Measurements from ENCODE around the gene CDCA4.

CDCA4 gene

DNA sequence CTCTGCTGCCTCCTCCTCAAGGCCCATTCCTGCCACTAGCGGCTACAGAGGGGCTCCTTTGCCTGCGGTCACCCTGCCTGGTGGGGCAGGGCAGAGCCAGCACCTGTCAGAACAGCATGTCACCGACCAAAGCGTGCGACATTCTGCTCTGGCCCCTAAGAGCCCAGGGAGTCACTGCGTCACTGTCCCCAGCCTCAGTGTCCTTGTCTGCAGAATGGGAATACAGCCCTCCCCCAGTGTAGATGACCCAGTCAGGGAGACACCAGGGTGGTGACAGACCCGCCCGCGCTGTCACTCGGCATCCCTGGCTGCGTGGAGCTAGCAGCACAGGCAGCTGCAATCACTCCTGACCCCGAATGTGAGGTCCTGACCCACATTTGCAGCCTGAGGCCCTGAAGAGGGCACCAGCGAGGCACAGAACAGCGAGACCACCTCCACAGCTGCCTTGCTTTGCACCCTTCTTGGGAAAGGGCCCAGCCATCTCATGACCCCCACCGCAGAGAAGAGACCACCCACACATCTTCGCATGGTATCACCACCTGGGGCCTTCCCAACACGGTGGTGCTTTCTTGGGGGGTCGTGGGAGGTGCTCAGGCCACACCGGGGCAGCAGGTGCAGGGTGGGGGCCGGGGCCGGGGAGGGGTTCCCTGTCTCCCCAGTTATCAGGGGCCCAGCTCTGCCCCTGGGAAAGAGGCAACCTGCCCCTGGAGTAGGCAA lies 45.2 kb downstream of the CDCA4 start:
- no peak for DNase-seq (ENCODE audit: low read depth in 3 of 3)

DNA sequence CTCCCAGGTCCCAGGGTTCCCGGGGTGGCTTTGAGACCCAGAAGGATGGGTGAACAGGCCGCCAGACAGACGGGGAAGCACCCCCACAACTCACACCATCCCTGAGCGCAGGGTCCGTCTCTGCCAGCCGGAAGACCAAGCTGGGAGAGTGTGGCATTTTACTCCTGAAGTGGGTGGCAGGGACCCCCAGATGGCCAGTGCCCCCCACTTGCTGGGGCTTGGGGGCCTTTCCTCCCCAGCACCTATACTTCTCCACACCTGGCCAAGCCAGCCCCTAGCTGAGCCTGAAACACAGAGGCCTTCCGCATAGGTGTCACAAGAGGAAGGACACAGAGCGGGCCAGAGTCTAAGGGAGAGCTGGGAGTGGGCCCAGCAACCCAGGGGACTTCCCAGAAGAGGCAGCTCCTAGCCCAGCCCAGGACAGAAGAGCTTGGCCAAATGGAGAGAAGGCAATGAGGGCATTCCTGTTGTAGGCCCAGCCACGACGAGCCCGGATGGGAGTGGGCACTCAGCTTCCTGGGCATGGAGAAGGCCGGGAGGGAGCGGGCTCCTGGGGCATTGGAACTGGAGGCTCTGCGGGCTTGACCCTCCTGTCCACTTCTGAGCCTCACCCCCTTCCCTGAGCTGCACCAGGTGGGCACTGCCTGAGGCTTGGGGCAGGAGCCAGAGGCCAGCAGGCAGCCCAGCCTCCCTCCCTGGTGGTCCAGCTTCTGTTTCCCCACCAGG lies 46.1 kb downstream of the CDCA4 start:
- no peak for DNase-seq (ENCODE audit: low read depth in 3 of 3)

DNA sequence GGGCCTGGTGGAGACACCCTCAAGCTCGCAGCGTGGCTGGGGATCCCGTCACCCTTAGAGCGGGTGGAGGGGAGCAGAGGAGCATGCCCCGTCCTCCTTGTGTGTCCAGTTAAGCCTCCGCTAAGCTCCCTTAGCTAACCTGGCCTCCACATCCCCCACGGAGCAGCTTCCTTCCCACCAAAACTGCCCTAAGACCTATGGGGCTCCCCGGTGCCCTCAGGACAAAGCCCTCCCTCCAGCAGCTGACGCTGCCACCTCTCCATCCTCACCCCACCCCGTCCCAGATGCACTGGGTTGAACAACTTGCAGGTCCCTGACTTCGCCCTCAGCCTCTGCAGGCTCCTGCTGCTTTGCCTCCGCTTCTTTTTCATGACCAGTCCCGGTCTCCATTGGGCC lies 46.7 kb downstream of the CDCA4 start:
- no peak for DNase-seq (ENCODE audit: low read depth in 3 of 3)

DNA sequence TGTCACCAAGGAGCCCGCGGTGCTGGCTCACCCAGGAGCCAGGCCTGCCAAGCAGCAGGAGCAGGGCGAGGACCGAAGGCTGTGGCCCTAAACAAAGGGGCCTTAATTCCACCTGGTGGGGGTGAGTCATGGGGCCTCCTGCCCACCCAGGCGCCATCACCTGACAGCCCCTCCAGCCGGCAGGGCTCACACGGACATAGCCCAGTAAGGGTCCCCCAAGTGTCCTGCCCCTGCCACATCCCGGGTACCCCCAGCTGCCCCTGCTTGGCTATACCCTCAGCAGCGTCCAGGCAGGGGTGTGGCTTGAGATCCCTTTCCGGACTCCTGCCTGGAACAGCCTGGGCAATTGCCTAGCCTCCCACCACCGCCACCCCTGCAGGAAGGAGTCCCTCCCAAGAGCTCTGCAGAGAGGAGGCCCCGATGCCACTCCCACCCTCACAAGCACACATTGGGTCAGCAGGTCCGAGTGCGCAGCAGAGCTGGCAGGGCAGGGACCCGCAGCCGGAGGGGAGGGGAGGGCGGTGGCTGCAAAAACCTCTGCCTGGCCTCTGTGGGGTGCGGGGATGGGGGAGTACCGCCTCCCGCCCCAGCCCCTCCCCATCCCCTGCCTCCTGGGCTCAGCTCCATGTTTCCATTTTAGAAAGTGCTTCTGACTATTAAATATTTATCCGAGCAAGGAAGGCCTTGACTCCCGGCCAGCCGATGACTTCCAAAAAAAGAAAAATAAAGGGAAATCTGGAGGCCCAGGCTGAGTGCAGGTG lies 47.3 kb downstream of the CDCA4 start:
- no peak for DNase-seq (ENCODE audit: low read depth in 3 of 3)

DNA sequence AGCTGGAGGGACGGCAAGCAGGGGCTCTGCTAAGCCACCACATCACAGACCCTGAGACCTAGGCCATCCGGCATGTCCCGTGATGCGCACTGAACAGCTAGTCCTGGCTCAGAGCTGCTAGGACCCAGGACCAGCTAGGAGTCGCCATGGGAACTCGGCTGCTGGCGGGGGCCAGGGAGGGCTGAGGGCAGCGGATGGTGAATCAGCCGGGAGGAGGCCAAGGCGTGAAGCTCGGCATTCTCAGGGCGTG lies 47.8 kb downstream of the CDCA4 start:
- DNase-seq (ENCODE audit: low read depth in 3 of 3): no peak

DNA sequence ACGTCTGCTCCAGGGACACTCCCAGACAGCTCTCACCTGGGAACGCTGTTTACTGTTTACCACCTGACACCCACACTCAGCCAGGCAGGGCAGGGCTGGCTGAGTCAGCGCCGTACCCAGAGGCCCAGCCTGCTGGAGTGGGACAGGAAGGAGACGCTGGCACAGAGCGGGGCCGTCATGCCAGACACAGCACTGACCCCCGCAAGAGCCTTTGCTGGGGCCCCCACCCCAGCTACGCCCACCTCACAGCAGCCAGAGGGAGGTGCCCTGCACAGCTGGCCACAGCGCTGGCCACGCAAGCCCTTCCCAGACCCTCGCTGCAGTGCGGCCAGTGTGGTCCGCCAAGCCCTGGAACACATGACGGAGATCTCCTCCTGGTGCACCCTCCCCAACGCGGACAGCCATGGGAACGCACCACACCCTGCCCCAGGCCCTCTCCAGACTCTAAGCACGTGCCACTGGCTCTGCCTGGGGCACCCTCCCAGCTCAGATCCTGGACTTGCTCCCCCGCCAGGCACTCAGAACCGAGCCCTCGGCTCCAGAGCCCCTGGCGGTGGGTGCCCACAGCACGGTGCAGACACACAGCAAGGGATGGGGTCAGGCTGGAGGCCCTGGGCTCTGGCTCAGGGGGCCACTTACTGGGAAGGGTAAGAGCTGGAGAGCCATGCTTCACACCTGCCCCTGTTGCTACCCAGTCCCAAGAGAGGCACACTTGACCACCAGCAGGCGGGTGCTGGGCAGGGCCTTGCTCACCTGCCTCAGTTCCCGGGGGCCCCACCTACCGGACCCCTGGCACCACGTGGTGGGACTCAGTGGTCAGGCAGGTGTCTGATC lies 48.4 kb downstream of the CDCA4 start:
- no peak for DNase-seq (ENCODE audit: low read depth in 3 of 3)

DNA sequence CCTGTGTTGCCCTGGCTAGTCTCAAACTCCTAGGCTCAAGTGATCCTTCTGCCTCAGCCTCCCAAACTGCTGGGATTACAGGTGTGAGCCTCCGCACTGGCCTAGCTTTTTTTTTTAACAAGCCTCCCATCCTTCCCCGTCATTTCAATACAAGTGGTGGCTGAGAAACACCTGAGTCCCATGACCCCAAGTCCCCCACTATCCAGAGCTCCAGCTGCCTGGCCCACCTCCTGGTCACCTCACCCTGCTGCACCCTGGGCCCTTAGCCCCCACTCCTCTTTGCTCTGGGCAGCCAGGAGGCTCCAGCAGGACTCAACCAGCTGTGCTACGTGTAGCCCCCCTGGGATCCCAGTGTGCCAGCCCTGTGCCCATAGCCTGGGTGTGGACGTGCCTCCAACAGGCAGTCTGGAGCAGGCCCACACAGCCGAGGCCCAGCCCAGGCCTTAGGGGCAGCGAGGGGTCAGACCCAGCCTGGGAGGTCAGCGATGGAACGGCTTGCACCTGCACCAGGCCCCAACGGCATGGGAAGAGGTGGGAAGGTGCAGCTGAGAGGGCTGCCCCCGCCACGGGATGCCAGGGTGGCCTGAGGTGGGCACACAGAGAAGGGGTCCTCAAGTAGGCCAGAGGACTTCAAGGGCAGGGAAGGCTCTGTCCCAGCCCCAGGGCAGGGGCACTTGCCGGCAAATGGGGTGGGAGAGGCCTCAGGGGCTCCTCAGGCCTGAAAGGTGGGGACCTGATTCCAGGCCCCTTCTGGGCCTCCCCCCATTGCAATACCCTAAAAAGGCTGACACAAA lies 49.2 kb downstream of the CDCA4 start:
- DNase-seq (ENCODE audit: low read depth in 3 of 3): no peak

DNA sequence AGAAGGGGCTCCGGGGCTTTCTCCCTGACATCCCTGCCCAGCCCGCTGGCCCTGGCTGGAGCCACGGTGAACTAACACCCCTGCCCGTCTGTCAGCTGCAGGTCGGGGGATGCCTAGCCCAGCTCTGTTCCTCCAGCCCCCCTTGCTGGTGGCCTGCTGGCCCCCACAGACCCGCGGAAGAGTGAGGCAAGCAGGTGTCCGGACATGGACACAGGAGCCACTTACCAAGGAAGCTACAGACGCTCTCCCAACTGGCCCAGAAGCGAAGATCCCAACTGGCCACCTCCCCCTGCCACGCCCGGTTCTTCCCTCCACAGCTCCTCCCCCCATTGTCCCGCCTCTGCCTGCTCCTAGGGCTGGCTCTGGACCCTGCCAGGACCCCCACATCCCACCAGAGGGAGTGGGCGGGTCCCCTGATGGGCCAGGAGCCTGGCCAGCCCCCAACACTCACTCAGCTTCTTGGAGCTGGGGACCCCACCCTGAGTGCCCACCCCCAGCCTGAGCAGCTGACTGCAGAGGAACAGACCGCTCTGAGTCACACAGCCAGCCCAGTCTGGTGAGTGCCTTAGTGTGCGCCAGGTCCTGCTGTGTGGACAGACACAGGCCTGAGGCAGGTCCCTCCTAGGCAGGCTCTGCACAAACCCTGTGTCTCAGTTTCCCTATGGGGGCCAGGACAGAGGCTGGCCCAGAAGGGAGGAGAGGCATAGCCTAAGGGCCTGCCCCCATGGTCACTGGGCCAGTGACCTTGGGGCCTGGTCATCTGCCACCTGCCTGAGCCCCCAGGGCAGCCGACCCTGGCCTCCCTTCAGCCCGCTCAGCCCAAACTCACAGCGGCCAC lies 50.4 kb downstream of the CDCA4 start:
- DNase-seq (ENCODE audit: low read depth in 3 of 3): no peak

DNA sequence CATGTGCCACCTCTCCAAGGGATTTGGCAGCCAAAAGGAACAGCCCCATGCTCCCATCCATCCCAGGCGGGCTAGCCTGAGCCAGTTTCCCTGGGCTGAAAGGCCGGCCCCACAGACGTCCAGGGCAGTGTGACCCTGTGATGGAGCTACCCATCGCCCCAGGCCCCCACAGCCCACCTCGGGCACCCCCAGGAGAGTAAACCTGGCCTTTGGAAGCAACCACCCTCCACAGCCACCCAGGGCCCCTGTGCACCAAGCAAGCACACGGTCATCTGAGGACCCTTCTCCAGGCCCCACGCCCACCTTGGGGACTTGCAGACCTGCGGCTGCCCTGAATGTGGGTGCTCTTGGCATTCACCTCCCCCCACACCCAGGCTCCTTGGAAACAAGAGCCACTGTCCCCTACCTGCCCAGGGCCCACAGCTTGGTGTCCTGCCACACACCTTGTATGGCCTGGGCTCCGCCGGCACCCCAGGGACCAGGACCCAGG lies 51.1 kb downstream of the CDCA4 start:
- DNase-seq (ENCODE audit: low read depth in 3 of 3): no peak

DNA sequence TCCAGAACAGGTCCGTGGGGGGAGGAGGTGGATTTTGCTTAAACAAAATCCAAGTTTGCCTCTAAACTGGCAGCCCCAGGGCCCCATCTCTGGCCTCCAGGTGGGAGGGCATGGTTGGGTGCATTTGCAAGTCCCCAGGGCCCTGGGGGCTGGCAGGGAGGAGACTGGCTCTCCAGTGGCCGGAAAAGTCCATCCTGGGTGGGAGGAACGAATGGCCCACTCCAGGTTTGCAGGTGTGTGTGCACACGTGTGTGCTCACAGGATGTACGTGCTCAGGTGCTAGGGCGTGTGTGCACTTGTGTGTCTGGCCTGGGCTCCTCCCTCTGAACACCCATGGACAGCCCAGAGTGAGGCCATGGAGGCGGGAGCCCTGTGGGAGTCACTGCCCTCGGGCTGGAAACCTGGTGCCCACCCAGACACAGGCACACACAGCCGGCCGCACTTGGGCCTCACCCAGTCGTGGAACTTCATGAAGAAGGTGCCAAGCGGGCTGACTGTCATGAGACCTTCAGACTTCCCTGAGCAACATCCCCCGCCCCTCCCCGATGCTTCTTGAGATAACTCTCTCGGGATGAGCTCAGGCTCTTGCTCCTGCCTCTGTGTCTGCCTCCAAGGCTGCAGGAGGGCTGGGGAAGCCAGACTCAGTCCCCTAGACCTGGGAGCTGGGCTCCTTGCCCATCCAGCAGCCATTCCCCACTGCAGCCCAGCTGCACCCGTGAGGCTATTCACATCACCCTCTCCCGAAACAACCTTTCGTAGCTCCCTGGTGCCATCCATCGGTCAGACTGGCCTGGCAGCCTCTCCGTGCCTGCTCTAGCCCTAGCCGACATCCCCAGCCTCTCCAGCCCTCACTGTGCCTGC lies 52.1 kb downstream of the CDCA4 start:
- no peak for DNase-seq (ENCODE audit: low read depth in 3 of 3)

DNA sequence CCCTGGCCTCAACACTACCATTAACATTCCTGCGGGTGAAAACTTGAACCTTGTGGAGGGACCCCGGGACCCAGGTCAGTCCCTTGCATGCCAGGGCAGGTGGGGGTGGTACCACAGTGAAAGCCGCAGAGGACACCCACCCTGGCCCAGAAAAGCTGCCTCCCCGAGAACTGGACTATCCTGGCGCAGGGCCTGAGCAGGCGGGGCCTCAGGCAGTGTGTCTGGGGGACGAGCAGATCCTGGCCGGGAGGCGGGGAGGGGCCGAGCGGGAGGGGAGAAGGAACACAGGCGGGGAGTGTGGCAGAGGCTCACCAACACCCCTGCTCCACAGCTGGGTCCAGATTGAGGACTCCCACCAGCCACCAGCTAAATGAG lies 52.7 kb downstream of the CDCA4 start:
- no peak for DNase-seq (ENCODE audit: low read depth in 3 of 3)

DNA sequence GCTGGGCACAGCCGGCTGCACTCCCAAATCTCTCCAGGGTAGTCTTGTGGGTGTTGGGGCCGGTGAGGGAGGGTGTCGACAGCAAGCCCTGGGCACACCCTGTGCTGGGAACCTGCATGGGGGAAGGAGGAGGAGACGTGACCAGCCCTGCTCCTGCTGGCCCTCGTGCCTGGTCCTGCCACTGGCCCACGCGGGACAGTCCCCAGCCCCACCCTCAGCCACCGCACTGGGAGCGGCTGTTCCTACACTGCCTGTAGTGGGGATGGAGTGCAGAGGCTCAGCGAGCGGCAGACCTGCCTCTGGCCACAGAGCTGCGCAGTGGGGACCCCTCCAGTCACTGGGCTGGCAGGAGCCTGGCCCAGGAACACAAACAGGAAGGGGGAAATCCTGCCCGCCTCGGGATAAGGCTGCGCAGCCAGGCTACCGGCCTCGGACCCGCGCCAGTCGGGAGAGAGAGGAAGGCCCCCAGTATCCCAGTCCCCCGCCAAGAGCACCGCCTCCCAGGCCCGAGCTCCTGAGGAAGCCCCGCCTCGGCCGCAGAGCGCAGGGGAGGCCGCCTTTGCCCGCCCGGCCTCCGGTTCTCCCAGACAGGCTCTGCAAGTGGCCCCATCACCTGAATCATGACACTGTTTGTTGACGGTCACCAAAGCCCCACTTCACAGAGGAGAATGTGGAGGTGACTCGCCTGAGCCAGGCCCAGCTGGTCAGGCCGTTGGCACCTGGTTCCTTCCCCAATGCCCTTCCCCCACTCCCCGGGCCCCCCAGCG lies 53.3 kb downstream of the CDCA4 start:
- DNase-seq (ENCODE audit: low read depth in 3 of 3): no peak

DNA sequence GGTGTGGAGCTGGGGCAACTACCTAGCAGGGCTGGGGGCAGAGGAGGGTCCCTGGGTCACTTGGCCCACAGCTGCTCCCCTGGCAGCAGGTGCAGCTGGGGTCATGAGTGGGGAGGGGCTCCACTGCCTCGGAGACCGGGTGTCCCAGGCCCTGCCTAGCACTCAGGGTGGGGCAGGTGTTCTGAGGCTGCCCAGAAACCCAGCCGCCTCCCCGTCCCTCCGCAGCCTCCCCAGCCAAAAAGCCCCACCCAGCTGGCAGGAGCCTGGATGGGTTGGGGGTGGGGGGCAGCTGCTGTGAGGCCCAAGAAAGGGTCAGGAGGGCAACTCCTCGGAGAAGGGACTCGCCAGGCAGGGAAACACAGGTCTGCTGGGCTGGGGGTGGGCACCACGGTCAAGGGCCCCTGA lies 53.9 kb downstream of the CDCA4 start:
- DNase-seq (ENCODE audit: low read depth in 3 of 3): no peak

DNA sequence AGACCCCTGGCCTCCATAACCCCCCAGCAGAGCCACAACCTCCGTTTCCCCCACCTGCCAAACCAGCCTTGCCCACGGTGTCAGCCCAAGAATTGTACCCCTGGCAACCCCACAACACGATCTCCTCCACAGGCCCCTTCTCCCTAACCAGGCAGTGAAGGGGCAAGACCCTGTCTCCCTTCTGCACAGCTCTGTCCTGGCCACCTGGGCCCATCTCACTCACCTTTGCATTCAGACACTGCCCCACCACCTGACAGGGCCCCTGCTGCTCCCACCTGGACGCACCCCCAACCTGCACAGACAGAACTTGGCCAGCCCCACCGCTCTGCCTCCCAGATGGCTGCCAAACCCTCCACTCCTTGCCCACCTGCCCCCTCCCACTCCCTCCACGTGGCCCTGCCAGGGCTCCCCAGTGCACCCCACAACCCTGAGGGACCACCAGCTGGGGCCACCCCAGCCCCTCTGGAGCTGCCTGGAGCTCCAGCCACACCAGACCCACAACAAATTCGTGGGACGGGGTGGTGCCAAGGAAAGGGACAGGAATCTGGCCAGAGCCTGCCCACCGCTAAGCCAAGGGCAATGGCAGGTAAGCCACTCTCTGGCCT lies 54.5 kb downstream of the CDCA4 start:
- no peak for DNase-seq (ENCODE audit: low read depth in 3 of 3)

DNA sequence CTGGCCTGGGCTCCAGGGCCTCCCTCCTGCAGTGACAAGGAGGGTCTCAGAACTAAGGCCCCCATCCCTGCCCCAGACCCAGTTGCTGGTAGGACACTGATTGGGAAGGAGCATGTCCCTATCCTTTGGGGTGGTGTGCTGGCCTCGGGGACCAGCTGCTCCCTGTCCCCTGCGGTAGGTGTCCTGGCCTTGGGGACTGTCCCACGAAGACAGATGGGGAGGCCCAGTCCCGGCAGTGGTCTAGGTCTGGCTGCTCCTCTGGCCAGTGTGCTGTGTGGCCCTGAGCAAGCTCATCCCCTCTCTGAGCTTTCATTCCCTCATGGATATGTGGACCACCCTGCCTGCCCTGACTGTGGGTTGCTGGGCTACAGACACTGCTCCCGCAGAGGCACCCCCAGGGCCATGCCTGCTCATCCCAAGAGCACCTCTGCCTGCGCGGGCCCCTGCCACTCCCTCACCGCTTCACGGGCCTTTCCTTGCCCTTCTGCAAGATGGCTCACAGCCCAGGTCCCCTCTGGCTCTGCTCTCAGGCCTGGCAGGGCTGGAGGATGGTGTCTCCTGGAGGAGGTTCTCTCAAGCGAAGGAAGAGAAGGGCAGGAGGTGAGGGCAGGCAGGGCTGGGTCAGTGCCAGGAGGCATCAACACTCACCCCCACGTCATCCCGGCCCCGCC lies 55.2 kb downstream of the CDCA4 start:
- no peak for DNase-seq (ENCODE audit: low read depth in 3 of 3)

DNA sequence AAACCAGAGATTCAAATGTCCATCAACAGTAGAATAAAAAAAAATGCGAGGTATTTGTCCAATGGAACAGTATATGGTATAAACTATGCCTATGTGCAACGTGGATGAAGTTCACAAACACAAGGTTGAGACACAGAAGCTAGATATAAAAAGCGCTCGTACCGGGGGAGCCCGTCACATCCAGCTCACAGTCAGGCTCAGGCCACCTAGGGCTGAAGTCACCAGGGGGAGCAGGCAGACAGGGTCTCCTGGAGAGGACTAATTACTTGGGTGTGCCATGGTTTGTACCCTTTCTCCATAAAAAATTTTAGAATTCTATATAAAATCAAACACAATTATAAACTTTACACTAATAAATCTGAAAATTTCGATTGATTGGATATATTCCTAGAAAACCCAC lies 56.3 kb downstream of the CDCA4 start:
- no peak for DNase-seq (ENCODE audit: low read depth in 3 of 3)
